ENCODE results near the gene NRF1.

The NRF1 gene

GRCh38 chr7:129789000-129789399, 177.5 kb downstream of the NRF1 start:
- Histone ChIP-seq H4K20me1 (ENCODE audit: insufficient read depth, low read length) (no peaks in the 10 kb centered on the region), H3K4me1 (ENCODE audit: insufficient read depth, low read length, severe bottlenecking) (peaks cover 18% of the 10 kb centered on the region), H3K79me2 (ENCODE audit: insufficient read depth, low read length) (no peaks in the 10 kb centered on the region), H3K36me3 (ENCODE audit: insufficient read depth, low read length) (no peaks in the 10 kb centered on the region), H3K27me3 (ENCODE audit: insufficient read depth, low read length) (peaks cover 15% of the 10 kb centered on the region; the same call in 1 of the 2 replicates), H2AFZ (ENCODE audit: low read length) (no peak overlapping the region), H3F3A (ENCODE audit: insufficient read depth, low read length) (no peaks in the 10 kb centered on the region), H3K27ac (ENCODE audit: low read depth, low read length, poor library complexity, severe bottlenecking) (no peak overlapping the region), H3K4me3 (ENCODE audit: low read depth, low read length, poor library complexity, severe bottlenecking) (no peak overlapping the region), H3K9me3 (ENCODE audit: low read length) (no peaks in the 10 kb centered on the region), H3K4me2 (ENCODE audit: low read length) (no peak overlapping the region), H3K9me2 (ENCODE audit: low read depth, low read length) (no peaks in the 10 kb centered on the region), H3K9ac (ENCODE audit: low read length) (no peak overlapping the region)
- TF ChIP-seq EZH2 (IDR thresholded peaks at IDR 0.05; ENCODE audit: borderline replicate concordance, low read length): no peak
- TF ChIP-seq CTCF (IDR thresholded peaks at IDR 0.05; ENCODE audit: low read length): no peak

GRCh38 chr7:129789652-129790051, 178.1 kb downstream of the NRF1 start:
- Histone ChIP-seq H3K27ac (ENCODE audit: low read depth, low read length, poor library complexity, severe bottlenecking) (no peak overlapping the region), H3K79me2 (ENCODE audit: insufficient read depth, low read length) (no peaks in the 10 kb centered on the region), H3K9me3 (ENCODE audit: low read length) (no peaks in the 10 kb centered on the region), H3F3A (ENCODE audit: insufficient read depth, low read length) (no peaks in the 10 kb centered on the region), H3K27me3 (ENCODE audit: insufficient read depth, low read length) (peaks cover 15% of the 10 kb centered on the region; the same call in 1 of the 2 replicates), H3K9me2 (ENCODE audit: low read depth, low read length) (no peaks in the 10 kb centered on the region), H2AFZ (ENCODE audit: low read length) (no peak overlapping the region), H3K36me3 (ENCODE audit: insufficient read depth, low read length) (no peaks in the 10 kb centered on the region), H3K4me1 (ENCODE audit: insufficient read depth, low read length, severe bottlenecking) (peaks cover 15% of the 10 kb centered on the region), H3K9ac (ENCODE audit: low read length) (no peak overlapping the region), H3K4me2 (ENCODE audit: low read length) (no peak overlapping the region), H4K20me1 (ENCODE audit: insufficient read depth, low read length) (no peaks in the 10 kb centered on the region), H3K4me3 (ENCODE audit: low read depth, low read length, poor library complexity, severe bottlenecking) (no peak overlapping the region)
- no peak for TF ChIP-seq EZH2 (IDR thresholded peaks at IDR 0.05; ENCODE audit: borderline replicate concordance, low read length)
- TF ChIP-seq CTCF (IDR thresholded peaks at IDR 0.05; ENCODE audit: low read length): no peak

GRCh38 chr7:129790136-129790535, 178.6 kb downstream of the NRF1 start:
- H3K9me2 ChIP-seq (ENCODE audit: low read depth, low read length): no peaks in the 10 kb centered on the region
- no peak overlapping the region for H3K4me3 ChIP-seq (ENCODE audit: low read depth, low read length, poor library complexity, severe bottlenecking)
- H3K4me1 ChIP-seq (ENCODE audit: insufficient read depth, low read length, severe bottlenecking): peaks cover 10% of the 10 kb centered on the region
- H3K79me2 ChIP-seq (ENCODE audit: insufficient read depth, low read length): no peaks in the 10 kb centered on the region
- no peaks in the 10 kb centered on the region for H3K36me3 ChIP-seq (ENCODE audit: insufficient read depth, low read length)
- H4K20me1 ChIP-seq (ENCODE audit: insufficient read depth, low read length): no peaks in the 10 kb centered on the region
- no peak overlapping the region for H2AFZ ChIP-seq (ENCODE audit: low read length)
- H3K27ac ChIP-seq (ENCODE audit: low read depth, low read length, poor library complexity, severe bottlenecking): no peak overlapping the region
- H3K9me3 ChIP-seq (ENCODE audit: low read length): no peaks in the 10 kb centered on the region
- TF ChIP-seq EZH2 (IDR thresholded peaks at IDR 0.05; ENCODE audit: borderline replicate concordance, low read length) (no peak), CTCF (IDR thresholded peaks at IDR 0.05; ENCODE audit: low read length) (no peak)
- no peaks in the 10 kb centered on the region for H3F3A ChIP-seq (ENCODE audit: insufficient read depth, low read length)
- H3K9ac ChIP-seq (ENCODE audit: low read length): no peak overlapping the region
- peaks cover 18% of the 10 kb centered on the region; the same call in 1 of the 2 replicates for H3K27me3 ChIP-seq (ENCODE audit: insufficient read depth, low read length)
- H3K4me2 ChIP-seq (ENCODE audit: low read length): no peak overlapping the region
